Heart left ventricle (tissue), 13 donors: ENCODE results near the gene UBALD2.
"Not testable (repeated sequence)": the region's sequence is repeated elsewhere in the genome, so short reads cannot be mapped to it uniquely, and the experiment has no call there.

ENCODE experiments used
- CTCF ChIP-seq, 12 donors: fragments of 200-600 bp; sonication (generic) in 4 of 12; IDR thresholded peaks; one replicate each; pipeline versions ENCODE4 v1.5.0 to v1.8.0; 2018 to 2022; ENCODE audit warnings: antibody characterized with exemption in 12 of 12, mild to moderate bottlenecking in 5 of 12
- POLR2A ChIP-seq, 2 donors: fragments of 450-650 bp; IDR thresholded peaks; one replicate each; pipeline ENCODE4 v1.6.1; 2017; ENCODE audit warnings: antibody characterized with exemption in 2 of 2, mild to moderate bottlenecking in 2 of 2, moderate library complexity in 2 of 2
- donor health status: ischemic (EF 13 %, LVEDD 7.1; RV severe dilation, severe dysfunction).
- donor health status: DM: no; HTN: yes; CAD: no.
- donor health status: DM: no; HTN: no; CAD: no.
- donor health status: ischemic (EF 25% LVEDD 6.9; RV normal size, moderate dysfunction).
- donor health status: ischemic (EF 25% LVEDD 5.7; RV mildly dilated, moderate dysfunction).
- donor health status: ischemic (EF 35%, LVEDD 5.7; RV mildly dilated, moderate dysfunction).
- donor health status: nonischemic (EF 11% LVEDD 7.7; RV severe dilation, severe dysfunction).
- donor health status: DM: yes; HTN: yes; CAD: no.
- donor health status: PGD.
- donor health status: ischemic (EF 29% LVEDD 5.4; RV normal size, mild dysfunction).
- donor health status: nonischemic (EF 23%, LVEDD 6.1; RV moderate dilation, normal function).

GRCh38 chr17:76252967-76253766 is 12.0 kb upstream of the UBALD2 start:
- TF ChIP-seq CTCF, POLR2A (IDR thresholded peaks at IDR 0.05): not testable (repeated sequence)
